COLO668 (cell line): ENCODE results near the gene ZGPAT.
A peak's percentile ranks its signal among the peaks of the same experiment; 100 is the strongest.

Experiments
- DNase-seq: peaks from one replicate; lab custom pipeline; 2025; ENCODE audit not compliant: unreplicated experiment; lab: John Stamatoyannopoulos, UW

ZGPAT gene

GRCh38 chr20:63732118-63733095 lies 24.6 kb downstream of the ZGPAT start:
- DNase-seq = no peak

DNA sequence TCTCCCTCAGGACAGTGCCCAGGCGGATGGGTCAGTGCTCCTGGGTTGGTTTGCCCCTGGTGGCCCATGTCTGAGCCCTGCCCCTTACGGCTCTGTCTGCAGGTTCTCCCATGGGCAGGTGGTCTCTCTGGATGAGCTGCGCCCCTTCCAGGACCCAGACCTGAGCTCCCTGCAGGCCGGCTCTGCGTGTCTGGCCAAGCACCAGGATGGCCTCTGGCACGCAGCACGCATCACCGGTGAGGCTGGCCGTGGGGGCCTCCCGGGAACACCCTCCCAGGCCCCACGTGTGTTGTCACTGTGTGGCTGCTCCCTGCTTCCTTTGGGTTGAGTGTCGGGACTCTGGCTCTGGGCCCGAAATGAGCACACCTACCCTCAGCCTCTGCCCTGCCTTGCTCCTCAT lies 25.3 kb downstream of the ZGPAT start:
- DNase-seq = no peak

DNA sequence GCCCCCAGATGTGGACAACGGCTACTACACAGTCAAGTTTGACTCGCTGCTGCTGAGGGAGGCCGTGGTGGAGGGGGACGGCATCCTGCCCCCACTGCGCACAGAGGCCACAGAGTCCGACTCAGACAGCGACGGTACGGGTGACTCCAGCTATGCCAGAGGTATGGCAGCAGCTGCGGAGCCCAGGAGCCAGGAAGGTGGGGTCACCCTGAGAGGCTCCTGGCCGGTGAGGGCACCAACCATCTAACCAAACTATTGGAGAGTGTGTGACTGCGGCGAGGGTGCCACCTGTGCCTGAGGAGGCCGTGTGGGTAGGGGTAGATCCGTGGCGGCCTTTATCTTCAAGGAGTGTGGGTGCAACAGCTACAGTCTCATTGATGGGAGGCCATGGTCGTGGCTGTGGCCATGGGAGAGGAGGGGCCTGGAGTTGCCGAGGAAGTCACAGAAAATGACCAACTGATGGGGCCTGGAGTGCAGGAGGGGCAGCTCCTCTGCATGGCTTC lies 25.8 kb downstream of the ZGPAT start:
- DNase-seq = no peak

DNA sequence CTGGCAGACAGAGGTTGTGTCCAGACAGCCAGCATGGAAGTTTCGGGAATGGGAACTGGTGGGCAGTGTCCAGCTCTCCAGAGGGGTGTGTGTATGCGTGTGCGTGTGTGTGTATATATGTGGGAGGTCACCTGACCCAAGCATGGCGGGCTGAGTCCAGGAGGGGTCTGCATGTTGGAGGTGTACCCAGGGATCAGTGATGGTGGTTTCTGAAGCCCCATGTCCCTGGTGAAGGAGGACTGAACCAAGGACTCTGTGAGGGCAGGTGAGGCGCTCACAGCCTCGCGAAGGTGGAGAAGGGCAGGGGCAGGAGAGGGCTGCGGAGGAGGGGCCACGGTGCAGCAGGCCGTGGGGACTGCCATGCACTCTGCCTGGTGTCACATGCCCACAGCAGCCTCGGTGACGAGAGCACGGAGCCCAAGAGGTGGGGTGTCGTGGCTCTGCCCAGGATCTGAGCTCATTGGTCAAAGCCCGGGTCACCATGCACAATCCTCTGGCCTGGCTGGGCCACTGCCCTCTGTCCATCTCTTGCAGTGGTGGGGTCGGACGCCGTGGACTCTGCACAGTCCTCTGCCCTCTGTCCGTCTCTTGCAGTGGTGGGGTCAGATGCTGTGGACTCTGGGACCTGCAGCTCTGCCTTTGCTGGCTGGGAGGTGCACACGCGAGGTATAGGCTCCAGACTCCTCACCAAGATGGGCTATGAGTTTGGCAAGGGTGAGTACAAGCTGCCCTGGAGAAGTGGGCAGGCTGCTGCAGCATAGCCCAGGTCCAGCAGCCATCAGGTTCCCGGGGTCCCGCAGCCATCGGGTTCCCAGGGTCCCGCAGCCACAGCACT lies 26.5 kb downstream of the ZGPAT start:
- no peak for DNase-seq

DNA sequence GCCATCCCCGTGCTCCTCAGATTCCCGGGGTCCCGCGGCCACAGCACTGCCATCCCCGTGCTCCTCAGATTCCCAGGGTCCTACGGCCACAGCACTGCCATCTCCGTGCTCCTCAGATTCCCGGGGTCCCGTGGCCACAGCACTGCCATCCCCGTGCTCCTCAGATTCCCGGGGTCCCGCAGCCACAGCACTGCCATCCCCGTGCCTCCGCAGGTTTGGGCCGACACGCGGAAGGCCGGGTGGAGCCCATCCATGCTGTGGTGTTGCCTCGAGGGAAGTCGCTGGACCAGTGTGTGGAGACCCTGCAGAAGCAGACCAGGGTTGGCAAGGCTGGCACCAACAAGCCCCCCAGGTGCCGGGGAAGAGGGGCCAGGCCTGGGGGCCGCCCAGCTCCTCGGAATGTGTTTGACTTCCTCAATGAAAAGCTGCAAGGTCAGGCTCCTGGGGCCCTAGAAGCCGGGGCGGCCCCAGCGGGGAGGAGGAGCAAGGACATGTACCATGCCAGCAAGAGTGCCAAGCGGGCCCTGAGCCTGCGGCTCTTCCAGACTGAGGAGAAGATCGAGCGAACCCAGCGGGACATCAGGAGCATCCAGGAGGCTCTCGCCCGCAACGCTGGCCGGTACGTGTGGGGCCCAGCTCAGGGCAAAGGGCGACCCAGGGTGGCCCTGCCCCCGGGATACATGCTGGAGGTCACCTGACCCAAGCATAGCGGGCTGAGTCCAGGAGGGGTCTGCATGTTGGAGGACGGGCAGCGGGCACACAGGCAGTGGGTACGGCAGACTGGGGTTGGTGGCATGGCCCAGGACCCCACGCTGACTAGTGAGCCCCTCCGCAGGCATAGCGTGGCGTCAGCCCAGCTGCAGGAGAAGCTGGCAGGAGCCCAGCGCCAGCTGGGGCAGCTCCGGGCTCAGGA lies 27.4 kb downstream of the ZGPAT start:
- DNase-seq = no peak

DNA sequence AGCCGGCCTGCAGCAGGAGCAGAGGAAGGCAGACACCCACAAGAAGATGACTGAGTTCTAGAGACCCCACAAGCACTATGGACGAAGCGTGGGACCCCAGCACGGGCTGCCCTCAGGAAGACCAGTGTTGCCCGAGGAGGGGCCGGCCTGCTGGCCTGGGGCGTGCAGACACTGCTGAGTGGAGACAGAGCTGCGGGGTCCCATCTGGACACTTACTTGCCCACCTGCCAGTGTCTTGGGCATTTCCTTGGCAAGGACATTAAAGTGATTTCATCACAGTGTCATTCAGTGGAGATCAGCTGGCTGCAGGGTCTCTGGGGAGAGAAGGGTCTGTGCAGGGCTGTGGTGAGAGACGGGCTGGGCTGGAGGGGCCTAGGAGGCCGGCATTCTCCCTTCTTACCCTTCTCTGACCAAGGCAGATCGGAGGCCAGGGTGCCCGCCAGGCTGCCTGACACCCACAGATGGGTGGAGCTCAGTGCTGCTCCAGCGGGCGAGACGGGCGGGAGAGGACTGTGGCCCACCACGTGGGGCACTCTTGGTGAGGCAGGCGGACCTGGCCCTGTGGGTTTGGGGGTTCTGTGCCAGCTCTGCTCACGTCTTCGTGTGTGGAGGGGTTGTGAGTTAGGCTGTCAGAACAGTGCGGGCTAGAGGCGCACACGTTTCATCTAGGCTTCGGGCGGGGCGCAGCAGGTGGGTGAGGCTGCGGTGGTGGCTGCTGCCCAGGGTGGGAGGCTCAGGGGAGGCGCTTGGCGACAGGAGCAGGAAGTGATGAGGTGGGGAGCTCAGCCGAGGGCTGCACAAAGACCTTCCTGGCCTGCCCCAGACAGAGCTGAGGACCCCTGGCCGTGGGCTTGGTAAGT lies 28.2 kb downstream of the ZGPAT start, which contains the start of gene LIME1:
TSS of gene LIME1 (plus strand) at position 806 of the 860 bp plus-strand sequence. CDS start 886 bp downstream, outside the sequence.
- DNase-seq = no peak

GRCh38 chr20:63736893-63737694 lies 29.3 kb downstream of the ZGPAT start:
- DNase-seq = no peak

DNA sequence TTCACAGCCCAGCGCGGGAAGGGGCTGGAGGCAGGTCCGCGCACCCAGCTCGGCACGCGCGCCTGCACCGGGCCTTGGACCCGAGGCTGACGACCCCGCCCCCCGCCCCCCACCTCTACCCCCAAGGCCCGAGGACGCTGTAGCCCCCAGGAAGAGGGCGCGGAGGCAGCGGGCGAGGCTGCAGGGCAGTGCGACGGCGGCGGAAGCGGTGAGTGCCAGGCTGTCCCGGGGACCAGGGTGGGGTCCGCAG lies 29.8 kb downstream of the ZGPAT start:
- no peak for DNase-seq

GRCh38 chr20:63737945-63738686 lies 30.3 kb downstream of the ZGPAT start:
- no peak for DNase-seq

DNA sequence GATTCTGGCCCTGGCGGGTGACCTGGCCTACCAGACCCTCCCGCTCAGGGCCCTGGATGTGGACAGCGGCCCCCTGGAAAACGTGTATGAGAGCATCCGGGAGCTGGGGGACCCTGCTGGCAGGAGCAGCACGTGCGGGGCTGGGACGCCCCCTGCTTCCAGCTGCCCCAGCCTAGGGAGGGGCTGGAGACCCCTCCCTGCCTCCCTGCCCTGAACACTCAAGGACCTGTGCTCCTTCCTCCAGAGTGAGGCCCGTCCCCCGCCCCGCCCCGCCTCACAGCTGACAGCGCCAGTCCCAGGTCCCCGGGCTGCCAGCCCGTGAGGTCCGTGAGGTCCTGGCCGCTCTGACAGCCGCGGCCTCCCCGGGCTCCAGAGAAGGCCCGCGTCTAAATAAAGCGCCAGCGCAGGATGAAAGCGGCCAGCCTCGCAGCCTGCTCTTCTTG lies 30.9 kb downstream of the ZGPAT start:
- peak; percentile 25 for DNase-seq

DNA sequence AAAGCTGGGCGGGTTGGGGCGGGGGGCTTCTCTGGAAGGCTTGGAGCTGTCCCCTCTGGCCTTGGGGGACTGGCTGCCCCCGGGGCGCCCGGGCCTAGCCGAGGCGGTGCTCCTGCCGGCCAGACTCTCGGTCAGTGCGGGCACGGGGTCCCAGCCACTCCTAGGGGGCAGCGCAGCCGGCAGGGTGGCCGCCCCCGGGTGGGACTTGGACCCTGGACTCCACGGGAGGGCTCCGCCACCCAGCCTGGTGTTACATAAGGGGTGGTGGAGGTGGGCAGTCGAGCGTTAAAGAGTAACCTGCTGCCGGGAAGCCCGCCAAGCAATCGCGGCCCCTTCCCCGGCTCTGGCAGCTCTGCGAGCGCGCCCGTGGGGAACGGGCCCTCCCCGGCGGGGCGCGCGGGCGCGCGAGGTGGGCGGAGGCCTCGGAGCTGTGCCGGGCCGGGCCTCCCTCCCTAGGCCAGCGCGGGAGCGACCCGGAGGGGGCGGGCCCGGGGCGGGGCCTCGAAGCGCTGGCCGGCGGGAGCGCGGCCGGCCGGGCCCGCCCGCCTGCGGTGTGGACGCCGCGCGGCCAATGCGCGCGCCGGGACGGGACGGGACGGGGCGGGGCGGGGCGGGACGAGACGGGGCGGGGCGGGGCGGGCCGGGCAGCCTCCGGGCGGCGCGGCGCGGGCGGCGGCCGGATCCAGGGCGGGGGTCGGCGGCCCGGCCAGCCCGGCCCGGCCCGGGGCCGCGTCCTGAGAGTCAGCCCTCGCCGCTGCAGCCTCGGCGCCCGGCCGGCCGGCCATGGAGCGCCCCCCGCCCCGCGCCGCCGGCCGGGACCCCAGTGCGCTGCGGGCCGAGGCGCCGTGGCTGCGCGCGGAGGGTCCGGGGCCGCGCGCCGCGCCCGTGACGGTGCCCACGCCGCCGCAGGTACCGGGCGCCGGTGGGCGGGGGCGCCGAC lies 31.6 kb downstream of the ZGPAT start, which contains the start of gene SLC2A4RG:
TSS of gene SLC2A4RG (plus strand) at position 647 of the 940 bp plus-strand sequence. CDS start at position 784, 137 bp downstream.
- peak; percentile 86 for DNase-seq

GRCh38 chr20:63740070-63740626 lies 32.3 kb downstream of the ZGPAT start:
- DNase-seq = peak; percentile 56

DNA sequence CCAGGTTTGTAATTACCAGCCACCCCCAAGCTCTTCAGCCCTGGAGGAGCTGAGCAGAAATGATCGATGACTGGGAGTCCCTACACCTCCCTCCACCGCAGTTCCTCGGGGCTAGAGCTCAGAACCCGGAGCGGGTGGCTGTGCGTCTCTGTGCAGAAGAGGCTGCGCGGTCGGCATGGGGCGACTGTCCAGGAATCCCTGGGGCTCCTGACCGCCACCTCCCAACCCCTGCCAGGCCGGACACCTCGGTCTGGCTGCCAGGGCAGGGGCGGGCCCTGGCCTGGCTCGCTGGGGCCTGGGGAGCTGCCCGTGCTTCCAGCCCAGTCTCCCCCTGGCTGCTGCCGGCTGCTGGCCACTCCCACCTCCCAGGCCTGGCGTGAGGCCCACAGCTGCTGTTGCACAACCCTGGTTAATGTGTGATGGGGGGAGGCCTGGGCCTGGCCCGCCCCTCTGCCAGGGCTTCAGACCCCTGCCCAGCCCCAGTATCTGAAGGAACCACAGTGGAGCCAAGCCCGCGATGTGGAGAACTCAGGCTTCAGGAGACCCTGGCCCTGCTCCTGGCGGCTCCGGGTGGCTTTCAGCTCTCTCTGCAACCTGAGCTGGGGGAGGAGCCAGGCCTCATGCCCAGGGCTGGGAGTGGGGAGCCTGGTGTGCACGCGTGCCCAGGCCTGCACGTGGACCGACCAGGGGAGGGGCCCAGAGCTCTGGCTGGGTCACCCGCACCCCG lies 33.0 kb downstream of the ZGPAT start:
- peak; percentile 84 for DNase-seq

DNA sequence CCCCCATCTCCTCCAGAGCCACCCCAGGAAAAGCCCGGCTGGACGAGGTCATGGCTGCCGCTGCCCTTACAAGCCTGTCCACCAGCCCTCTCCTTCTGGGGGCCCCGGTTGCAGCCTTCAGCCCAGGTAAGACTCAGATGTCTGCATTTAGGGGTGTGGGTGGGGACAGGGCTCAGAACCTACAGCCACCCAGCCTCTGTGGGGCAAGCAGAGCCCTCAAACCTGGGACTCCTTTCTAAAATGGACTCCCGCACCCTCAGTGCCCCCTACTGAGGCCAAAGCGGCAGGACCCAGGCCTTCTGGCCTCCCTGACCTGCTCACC lies 33.5 kb downstream of the ZGPAT start:
- DNase-seq = no peak

DNA sequence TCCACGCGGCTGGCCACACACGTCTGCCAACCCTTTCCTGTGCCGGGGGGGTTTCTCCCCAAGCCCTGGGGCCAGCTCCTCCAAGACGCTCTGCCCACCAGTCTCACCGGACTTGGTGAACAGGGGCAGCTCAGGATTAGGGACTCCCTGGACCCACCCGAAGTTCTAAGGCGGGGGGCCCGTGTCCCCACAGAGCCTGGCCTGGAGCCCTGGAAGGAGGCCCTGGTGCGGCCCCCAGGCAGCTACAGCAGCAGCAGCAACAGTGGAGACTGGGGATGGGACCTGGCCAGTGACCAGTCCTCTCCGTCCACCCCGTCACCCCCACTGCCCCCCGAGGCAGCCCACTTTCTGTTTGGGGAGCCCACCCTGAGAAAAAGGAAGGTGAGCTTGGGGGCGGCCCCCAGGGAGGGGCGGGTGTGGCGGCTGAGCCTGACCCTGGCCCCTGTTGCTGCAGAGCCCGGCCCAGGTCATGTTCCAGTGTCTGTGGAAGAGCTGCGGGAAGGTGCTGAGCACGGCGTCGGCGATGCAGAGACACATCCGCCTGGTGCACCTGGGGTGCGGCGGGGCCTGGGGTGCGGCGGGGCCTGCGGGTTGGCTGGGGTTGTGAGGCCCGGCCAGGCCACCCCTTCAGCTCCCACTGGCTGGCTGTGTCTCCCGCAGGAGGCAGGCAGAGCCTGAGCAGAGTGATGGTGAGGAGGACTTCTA lies 34.0 kb downstream of the ZGPAT start:
- no peak for DNase-seq
